RWPE2 (cell line): ENCODE results near the gene IPPK.

Source experiments
- ATAC-seq: fragments of 200-7000 bp; cut with Tn5 transposase; 3 replicates; pipeline ENCODE4 v1.9.1; 2021; ENCODE audit warnings: low read depth
- DNase-seq: peaks from one replicate; pipeline ENCODE4 v3.0.0-alpha.2; 2020; ENCODE audit warnings: low spot score
- H3K27ac ChIP-seq: fragments of 450-650 bp; 2 replicates; pipeline ENCODE4 v1.5.1; 2017; ENCODE audit warnings: mild to moderate bottlenecking; ENCODE audit not compliant: poor library complexity, severe bottlenecking
- H3K27me3 ChIP-seq: fragments of 250-450 bp; sonication (Bioruptor Pico); 2 replicates; pipeline ENCODE4 v1.5.1; 2021; ENCODE audit warnings: mild to moderate bottlenecking, moderate library complexity; ENCODE audit not compliant: insufficient read depth, poor library complexity, severe bottlenecking
- H3K36me3 ChIP-seq: fragments of 250-450 bp; sonication (Bioruptor Pico); 2 replicates; pipeline ENCODE4 v1.5.1; 2020; ENCODE audit warnings: low read depth, mild to moderate bottlenecking, moderate library complexity
- H3K4me1 ChIP-seq: fragments of 250-450 bp; sonication (Bioruptor Pico); 2 replicates; pipeline ENCODE4 v1.5.1; 2021; ENCODE audit warnings: mild to moderate bottlenecking, moderate library complexity; ENCODE audit not compliant: insufficient read depth, poor library complexity, severe bottlenecking
- H3K4me3 ChIP-seq: fragments of 250-450 bp; sonication (Bioruptor Pico); 2 replicates; pipeline ENCODE4 v1.5.1; 2021; ENCODE audit warnings: mild to moderate bottlenecking, moderate library complexity; ENCODE audit not compliant: severe bottlenecking
- H3K9me3 ChIP-seq: fragments of 250-450 bp; sonication (Bioruptor Pico); 2 replicates; pipeline ENCODE4 v1.5.1; 2021; ENCODE audit warnings: mild to moderate bottlenecking, moderate library complexity; ENCODE audit not compliant: severe bottlenecking
- TF ChIP-seq, protein P1 (sequence below): fragments of 450-650 bp; IDR thresholded peaks from one replicate; pipeline ENCODE4 v1.5.1; 2017; ENCODE audit warnings: mild to moderate bottlenecking, moderate library complexity; ENCODE audit not compliant: poor library complexity, severe bottlenecking

The IPPK gene

DNA sequence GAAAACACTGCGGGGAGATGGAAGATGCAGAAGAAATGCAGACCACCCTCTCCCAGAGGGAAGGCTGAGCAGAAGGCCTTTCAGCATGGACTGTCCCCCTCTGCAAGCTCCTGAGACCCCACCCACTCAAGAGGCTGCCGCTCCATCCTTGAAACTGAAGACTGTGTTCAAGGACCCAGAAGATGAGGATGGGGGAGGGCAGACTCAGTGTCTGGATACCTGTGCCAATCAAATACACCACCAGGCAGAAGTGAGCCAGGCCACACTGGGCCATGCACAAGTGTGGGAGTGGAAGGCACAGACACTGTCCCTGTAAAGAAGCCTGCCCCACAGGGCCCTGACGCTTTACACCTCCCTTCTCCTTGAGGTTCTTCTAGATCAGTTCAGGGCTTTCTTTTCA lies 40.0 kb upstream of the IPPK start:
- no peak overlapping the region for H3K4me3 ChIP-seq
- peaks cover 39% of the 10 kb centered on the region for H3K36me3 ChIP-seq
- no peaks in the 10 kb centered on the region for H3K9me3 ChIP-seq

DNA sequence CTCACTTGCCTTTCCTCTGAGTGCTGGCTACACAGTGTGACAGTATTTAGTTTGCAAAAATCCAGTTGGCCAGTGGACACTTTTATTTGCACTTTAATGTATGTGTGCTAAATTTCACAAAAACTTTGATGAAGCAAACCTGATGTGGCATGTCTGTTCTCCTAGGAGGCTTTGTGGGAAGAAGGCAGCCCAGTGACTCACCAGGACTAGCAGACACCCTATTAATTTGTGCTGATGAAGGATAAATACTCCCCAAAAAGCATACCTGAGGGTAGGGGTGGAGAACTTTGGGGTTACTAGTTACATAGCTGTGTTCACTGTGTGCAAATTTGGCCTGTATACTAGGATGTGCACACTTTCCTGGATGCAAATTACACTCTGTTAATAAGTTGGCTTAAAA lies 39.3 kb upstream of the IPPK start:
- DNase-seq (no peak), ATAC-seq (peak; percentile 36; the same call in 2 of the 3 replicates)
- peaks cover 7% of the 10 kb centered on the region for H3K4me1 ChIP-seq
- peaks cover 32% of the 10 kb centered on the region for H3K36me3 ChIP-seq
- no peaks in the 10 kb centered on the region for H3K27me3 ChIP-seq
- H3K9me3 ChIP-seq: no peaks in the 10 kb centered on the region
- TF ChIP-seq, protein P1, sequence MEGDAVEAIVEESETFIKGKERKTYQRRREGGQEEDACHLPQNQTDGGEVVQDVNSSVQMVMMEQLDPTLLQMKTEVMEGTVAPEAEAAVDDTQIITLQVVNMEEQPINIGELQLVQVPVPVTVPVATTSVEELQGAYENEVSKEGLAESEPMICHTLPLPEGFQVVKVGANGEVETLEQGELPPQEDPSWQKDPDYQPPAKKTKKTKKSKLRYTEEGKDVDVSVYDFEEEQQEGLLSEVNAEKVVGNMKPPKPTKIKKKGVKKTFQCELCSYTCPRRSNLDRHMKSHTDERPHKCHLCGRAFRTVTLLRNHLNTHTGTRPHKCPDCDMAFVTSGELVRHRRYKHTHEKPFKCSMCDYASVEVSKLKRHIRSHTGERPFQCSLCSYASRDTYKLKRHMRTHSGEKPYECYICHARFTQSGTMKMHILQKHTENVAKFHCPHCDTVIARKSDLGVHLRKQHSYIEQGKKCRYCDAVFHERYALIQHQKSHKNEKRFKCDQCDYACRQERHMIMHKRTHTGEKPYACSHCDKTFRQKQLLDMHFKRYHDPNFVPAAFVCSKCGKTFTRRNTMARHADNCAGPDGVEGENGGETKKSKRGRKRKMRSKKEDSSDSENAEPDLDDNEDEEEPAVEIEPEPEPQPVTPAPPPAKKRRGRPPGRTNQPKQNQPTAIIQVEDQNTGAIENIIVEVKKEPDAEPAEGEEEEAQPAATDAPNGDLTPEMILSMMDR: no peak
- H3K4me3 ChIP-seq: no peak overlapping the region
- no peak overlapping the region for H3K27ac ChIP-seq

More for the DNA sequence above, 40.0 kb upstream of the IPPK start:
- no peak overlapping the region for H3K27ac ChIP-seq
- H3K27me3 ChIP-seq: no peaks in the 10 kb centered on the region
- H3K4me1 ChIP-seq: peaks cover 7% of the 10 kb centered on the region
- TF ChIP-seq, protein P1: no peak
- no peak for DNase-seq
- ATAC-seq: no peak

DNA sequence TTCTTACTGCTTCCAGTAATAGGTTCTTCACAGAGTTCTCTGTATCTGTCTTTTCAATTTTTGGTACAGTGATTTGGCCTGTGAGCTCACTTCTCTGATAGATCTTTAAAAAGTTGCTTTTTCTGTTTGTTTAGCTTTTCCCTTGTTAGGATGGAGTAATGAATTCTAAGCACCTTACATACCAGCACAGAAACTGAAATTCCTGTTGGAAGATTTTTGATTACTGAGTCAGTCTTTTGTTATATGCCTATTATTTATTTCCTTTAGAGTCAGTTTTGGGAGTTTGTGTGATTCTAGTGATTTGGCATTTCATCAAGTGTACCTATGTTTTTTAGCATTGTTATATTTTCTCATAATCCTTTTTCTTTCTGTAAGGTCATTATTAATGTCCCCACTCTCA lies 37.6 kb upstream of the IPPK start:
- TF ChIP-seq, protein P1: no peak
- peak; percentile 43; the same call in 1 of the 3 replicates for ATAC-seq

DNA sequence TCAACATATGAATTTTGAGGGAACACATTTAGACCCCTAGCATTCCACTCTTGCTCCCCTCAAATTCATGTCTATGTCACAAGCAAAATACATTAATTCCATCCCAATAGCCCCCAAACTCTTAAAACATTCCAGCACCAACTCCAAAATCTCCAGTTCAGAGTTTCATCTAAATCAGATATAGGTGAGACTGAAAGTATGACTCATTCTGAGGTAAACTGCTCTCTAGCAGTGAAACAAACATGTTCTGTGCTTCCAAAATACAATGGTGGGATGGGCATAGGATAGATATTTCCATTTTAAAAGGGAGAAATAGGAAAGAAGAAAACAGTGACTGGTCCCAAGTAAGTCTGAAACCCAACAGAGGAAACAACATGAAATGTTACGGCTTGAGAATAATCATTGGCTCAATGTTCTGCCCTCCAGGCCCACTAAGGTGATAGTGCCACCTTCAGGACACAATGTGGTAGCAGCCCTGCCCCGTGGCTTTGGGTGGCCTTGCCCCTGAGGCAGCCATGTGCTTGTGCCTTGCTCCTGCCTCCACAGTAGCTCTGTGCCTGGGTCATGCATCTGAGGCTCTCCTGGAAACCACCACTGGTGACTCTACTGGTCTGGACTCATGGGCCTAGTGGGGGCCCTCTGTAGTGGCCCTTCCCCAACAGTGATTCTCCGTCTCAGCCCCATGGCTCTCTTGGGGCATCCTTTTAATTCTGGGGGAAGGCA lies 36.4 kb upstream of the IPPK start:
- peaks cover 8% of the 10 kb centered on the region for H3K36me3 ChIP-seq
- peaks cover 7% of the 10 kb centered on the region for H3K4me1 ChIP-seq
- H3K27me3 ChIP-seq: no peaks in the 10 kb centered on the region
- H3K4me3 ChIP-seq: no peak overlapping the region
- ATAC-seq: peak; percentile 65; the same call in 2 of the 3 replicates
- H3K9me3 ChIP-seq: no peaks in the 10 kb centered on the region
- TF ChIP-seq, protein P1: peak; percentile 47
- DNase-seq: no peak
- peak overlapping the region; percentile 13 for H3K27ac ChIP-seq

More for the DNA sequence above, 37.6 kb upstream of the IPPK start:
- Histone ChIP-seq H3K27ac (peak overlapping the region; percentile 13), H3K4me1 (peaks cover 7% of the 10 kb centered on the region), H3K27me3 (no peaks in the 10 kb centered on the region), H3K4me3 (no peak overlapping the region), H3K9me3 (no peaks in the 10 kb centered on the region), H3K36me3 (peaks cover 17% of the 10 kb centered on the region)
- no peak for DNase-seq

DNA sequence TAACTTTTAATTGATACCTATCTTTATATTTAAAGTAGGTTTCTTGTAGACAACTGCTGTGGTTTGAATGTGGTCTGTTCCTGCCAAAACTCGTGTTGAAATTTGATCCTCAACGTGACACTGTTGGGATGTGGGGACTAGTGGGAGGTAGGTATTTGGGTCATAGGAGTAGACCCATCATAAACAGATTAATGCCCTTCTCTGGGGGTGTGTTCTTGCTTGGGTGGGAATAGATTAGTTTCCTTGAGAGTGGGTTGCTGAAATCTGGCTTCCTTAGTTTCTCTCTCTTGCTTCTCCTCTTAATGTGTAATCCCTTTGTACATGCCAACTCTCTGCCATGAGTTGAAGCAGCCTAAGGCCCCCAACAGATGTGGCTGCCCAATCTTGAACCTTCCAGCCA lies 34.6 kb upstream of the IPPK start:
- TF ChIP-seq, protein P1: no peak
- H3K36me3 ChIP-seq: no peaks in the 10 kb centered on the region; the same call in 1 of the 2 replicates
- ATAC-seq: no peak
- H3K9me3 ChIP-seq: no peaks in the 10 kb centered on the region
- H3K4me1 ChIP-seq: peaks cover 7% of the 10 kb centered on the region
- H3K4me3 ChIP-seq: no peak overlapping the region
- no peaks in the 10 kb centered on the region for H3K27me3 ChIP-seq
- H3K27ac ChIP-seq: no peak overlapping the region
- DNase-seq: no peak
